Stomach (tissue), 4 donors: Measurements from ENCODE around the gene IPP.

Experiments used
- POLR2A ChIP-seq, 4 donors: fragments of 450-650 bp; IDR thresholded peaks; one replicate each; pipeline ENCODE4 v1.6.1; 2016; ENCODE audit warnings: antibody characterized with exemption in 4 of 4, control low read depth in 2 of 4, mild to moderate bottlenecking in 1 of 4, moderate library complexity in 1 of 4
- POLR2AphosphoS5 ChIP-seq, 3 donors: sonication (generic); formaldehyde crosslinking; IDR thresholded peaks; one replicate each; pipeline ENCODE4 v1.6.1; 2016; ENCODE audit warnings: antibody characterized with exemption in 3 of 3
- TF ChIP-seq, protein P1 (sequence below), 7 experiments: fragments of 450-650 bp in 4 of 7; fragments of 200-600 bp in 3 of 7; sonication (generic) in 3 of 7; IDR thresholded peaks; one replicate each; pipeline ENCODE4 v1.5.1; 2016 to 2019; ENCODE audit warnings: antibody characterized with exemption in 7 of 7, control low read depth in 2 of 7, mild to moderate bottlenecking in 1 of 7

DNA sequence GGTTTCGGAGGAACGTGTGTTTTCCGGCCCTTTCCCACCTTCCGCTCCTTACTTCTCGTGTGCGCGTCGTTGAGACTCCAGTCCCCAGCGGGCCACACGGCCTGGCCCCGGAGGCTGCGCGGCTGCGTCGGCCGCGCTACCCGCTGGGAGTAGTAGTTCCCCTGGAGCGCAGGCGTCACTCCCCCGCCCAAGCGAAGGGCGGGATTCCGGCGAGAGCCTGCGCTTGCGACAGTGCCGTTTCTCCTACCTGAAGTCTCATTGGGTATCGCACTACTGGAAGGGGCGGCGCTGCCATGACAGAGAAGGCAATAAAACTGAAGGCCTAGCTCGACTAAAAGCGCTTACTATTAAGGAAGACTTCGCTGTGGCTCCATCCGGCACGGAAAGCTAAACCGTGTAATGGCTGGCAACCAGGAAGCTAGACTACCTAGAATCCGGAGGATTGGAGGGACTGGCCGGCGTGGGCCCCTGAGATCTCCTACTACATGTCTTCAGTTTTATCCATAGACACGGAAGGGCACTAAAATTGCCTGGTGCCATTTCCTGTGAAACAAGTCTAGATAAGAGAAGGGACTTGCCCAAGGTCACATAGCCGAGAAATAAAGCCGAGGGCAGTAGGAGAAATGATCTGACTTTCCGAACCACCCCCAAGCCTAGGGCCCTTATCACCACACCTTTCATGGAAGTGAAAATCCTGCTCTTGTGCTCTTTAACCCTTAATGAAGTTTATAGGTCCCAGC is 63.3 kb downstream of the IPP start:
- TF ChIP-seq POLR2A (IDR thresholded peaks at IDR 0.05) = peak in 2 of 4 donors; percentile 16 to 60
- TF ChIP-seq, protein P1, sequence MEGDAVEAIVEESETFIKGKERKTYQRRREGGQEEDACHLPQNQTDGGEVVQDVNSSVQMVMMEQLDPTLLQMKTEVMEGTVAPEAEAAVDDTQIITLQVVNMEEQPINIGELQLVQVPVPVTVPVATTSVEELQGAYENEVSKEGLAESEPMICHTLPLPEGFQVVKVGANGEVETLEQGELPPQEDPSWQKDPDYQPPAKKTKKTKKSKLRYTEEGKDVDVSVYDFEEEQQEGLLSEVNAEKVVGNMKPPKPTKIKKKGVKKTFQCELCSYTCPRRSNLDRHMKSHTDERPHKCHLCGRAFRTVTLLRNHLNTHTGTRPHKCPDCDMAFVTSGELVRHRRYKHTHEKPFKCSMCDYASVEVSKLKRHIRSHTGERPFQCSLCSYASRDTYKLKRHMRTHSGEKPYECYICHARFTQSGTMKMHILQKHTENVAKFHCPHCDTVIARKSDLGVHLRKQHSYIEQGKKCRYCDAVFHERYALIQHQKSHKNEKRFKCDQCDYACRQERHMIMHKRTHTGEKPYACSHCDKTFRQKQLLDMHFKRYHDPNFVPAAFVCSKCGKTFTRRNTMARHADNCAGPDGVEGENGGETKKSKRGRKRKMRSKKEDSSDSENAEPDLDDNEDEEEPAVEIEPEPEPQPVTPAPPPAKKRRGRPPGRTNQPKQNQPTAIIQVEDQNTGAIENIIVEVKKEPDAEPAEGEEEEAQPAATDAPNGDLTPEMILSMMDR (IDR thresholded peaks at IDR 0.05) = no peak
- peak; percentile 75 to 96 (median 96) for TF ChIP-seq POLR2AphosphoS5 (IDR thresholded peaks at IDR 0.05)
